G401 (cell line): Measurements from ENCODE around the gene LOC128125822.
"Not testable (repeated sequence)": the region's sequence is repeated elsewhere in the genome, so short reads cannot be mapped to it uniquely, and the experiment has no call there.

Experiments used
- DNase-seq: peaks from one replicate; pipeline ENCODE4 v3.0.0-alpha.2; 2015; ENCODE audit warnings: low spot score
- in situ Hi-C: cut with HindIII; loops from 2 replicates; pipeline ENCODE4 v1.10.0; 2016; ENCODE audit warnings: low sequenced_read_pairs, mixed read lengths

Gene LOC128125822

DNA sequence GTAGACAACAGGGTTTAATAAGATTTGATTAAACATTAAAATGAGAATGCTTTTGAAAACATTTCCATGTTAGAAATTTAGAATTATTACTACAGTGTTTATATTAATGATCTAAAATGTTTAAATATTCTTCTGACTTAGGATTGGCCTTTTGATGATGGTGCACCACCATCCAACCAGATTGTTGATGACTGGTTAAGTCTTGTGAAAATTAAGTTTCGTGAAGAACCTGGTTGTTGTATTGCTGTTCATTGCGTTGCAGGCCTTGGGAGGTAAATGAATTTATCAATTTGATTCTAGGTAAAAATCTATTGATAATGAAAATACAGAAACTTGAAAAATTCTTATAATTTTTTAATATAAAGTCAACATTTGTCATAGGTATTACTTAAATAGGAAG lies 6.5 kb downstream of the LOC128125822 start:
- in situ Hi-C loops, result no loop called here

DNA sequence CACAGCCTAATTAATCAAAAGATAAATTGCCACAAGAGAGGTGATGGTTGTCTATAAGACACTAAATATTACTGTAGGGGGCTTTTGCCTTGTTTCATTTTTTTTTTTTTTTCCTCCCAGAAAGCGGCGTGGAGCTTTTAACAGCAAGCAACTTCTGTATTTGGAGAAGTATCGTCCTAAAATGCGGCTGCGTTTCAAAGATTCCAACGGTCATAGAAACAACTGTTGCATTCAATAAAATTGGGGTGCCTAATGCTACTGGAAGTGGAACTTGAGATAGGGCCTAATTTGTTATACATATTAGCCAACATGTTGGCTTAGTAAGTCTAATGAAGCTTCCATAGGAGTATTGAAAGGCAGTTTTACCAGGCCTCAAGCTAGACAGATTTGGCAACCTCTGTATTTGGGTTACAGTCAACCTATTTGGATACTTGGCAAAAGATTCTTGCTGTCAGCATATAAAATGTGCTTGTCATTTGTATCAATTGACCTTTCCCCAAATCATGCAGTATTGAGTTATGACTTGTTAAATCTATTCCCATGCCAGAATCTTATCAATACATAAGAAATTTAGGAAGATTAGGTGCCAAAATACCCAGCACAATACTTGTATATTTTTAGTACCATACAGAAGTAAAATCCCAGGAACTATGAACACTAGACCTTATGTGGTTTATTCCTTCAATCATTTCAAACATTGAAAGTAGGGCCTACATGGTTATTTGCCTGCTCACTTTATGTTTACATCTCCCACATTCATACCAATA lies 7.8 kb downstream of the LOC128125822 start:
- no peak for DNase-seq
- in situ Hi-C loops, result no loop called here

More for the DNA sequence above, 6.5 kb downstream of the LOC128125822 start:
- DNase-seq, result no peak

- in situ Hi-C loops, result no loop called here
- DNase-seq, result no peak
Measured at GRCh38 chr6:63580704-63580961, 8.4 kb downstream of the LOC128125822 start.

- DNase-seq, result no peak
- in situ Hi-C loops, result no loop called here
Measured at GRCh38 chr6:63581355-63582013, 9.2 kb downstream of the LOC128125822 start.

DNA sequence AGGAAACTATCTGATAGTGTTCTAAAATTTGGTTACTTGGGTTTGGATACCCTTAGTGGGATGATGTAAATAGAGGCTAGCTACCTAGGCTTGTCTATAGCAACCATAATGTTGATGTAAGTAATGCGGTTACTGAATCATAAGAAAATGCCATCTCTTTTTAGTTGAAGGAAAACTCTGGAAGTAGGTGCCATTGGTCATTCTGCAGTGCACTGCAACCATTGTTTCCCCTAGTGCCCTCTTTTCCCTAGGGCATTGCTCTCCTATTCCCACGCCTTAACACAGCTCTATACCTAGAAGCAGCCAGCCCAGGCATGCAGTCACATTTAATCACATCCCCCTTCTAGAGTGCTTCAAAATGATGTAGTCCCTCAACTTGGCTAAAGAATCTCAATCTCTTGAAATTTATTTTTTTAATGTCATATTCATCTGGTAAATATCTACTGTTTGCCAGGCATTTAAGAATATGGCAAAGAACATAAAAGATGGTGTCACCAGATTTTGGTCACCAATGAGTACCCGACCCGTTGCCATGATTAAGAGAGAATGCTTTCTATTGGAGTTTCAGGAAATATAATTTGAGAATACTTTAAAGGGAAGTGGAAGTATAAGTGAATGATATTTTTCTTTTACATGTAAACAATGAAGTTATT lies 10.4 kb downstream of the LOC128125822 start:
- in situ Hi-C loops, result no loop called here
- DNase-seq, result no peak

DNA sequence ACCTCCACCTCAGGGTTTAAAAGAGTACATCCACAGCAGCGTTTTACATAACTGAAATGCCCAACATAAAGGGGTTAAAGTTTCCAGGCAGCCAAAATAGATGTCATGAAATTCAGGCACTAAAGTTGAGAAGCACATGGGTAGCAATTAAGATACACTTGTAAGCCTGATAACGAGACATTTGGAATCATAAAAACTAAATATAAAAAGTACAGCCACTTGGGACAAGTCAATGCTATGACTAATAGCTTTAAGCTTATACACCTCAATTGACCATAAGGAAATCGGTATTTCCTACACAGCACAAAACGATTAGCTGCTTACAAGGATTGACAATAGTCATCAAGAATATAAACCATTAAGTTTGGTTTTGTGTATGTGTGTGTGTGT lies 11.8 kb downstream of the LOC128125822 start:
- DNase-seq, result no peak
- in situ Hi-C loops, result no loop called here

DNA sequence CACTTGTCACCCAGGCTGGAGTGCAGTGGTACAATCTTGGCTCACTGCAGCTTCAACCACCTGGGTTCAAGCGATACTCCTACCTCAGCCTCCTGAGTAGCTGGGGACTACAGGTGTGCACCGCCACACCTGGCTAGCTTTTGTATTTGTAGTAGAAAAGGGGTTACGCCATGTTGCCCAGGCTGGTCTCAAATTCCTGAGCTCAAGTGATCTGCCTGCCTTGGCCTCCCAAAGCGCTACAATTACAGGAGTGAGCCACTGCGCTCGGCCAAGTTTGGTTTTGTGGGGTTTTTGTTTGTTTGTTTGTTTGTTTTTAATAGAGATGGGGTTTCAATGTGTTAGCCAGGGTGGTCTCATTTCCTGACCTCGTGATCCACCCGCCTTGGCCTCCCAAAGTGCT lies 12.3 kb downstream of the LOC128125822 start:
- in situ Hi-C loops, result no loop called here
- DNase-seq, result no peak

DNA sequence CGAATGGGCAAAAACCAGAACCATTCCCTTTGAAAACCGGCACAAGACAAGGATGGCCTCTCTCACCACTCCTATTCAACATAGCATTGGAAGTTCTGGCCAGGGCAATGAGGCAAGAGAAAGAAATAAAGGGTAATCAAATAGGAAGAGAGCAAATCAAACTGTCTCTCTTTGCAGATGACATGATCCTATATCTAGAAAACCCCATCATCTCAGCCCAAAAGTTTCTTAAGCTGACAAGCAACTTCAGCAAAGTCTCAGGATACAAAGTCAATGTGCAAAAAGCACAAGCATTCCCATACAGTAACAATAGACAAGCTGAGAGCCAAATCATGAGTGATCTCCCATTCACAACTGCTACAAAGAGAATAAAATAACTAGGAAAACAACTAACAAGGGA lies 13.4 kb downstream of the LOC128125822 start:
- in situ Hi-C loops, DNase-seq: not testable (repeated sequence)

GRCh38 chr6:63589952-63590411 lies 17.7 kb downstream of the LOC128125822 start:
- DNase-seq, result no peak
- in situ Hi-C loops, result no loop called here

GRCh38 chr6:63592886-63593285 lies 20.6 kb downstream of the LOC128125822 start:
- in situ Hi-C loops, result no loop called here
- DNase-seq, result no peak

GRCh38 chr6:63597141-63598048 lies 25.1 kb downstream of the LOC128125822 start:
- DNase-seq, result no peak
- in situ Hi-C loops, result no loop called here

DNA sequence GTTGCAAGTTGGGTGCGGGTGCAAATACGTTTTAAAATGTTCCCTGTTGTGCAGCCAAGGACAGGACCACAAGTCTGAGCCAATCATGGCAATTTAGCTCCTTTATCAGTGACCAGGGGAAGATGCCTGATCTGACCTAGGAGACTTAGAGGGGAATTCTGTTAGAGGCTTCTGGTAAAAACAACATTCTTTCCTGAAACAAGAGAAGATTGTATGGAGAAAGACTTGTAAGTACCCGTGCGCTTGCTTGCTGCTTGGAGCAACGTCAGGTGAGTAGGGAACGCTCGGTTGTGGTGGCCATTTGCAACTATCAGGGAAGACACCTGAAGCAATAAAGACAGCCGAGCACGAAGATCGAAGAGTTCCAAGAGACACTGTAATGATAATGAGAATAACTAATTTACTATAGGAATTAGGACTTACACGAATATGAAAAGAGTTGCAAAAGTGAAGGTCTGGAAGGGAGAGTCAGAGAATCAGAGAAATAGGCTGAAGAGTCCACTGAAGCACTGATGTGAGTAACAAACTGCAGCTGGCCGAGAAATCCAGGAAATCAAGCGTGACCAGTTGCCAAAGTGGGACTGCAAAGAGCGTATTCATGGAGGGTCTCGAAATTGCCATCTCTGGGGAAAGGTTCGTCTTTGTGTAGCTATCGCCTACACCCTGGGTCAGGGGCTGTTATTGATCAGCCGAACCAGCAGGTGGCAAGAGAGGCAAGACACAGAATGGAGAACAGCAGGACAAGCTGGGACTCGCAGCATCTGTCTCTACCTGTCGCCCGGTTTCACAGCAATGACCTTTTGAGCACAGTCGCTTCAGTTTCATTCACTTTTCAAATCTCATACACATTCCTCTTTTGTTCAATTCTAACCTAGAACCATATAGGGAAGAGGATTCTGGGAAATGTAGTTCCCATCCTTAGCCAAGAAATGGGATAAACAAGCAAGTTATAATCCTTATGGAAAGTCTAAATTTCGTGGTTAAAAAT lies 26.1 kb downstream of the LOC128125822 start:
- DNase-seq, result peak; percentile 84
- in situ Hi-C loops, result no loop called here

DNA sequence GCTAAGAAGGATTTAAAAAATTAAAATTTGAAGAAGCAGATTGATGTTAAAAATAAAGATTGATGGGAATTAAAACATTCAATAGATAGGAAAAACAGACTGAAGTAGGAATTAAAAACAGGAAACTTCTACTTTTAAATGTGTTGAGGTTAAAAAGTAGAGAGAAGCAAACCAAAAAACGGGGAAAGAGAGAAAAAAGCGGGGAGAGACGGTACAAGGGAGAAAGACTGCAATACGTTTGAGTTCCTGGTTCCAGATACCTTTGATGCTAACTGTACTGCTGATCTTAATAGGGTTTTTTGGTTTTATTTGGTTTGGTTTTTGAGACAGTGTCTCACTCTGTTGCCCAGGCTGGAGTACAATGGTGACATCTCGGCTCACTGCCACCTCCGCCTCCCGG lies 27.0 kb downstream of the LOC128125822 start:
- DNase-seq, result no peak
- in situ Hi-C loops, result no loop called here

- in situ Hi-C loops, result no loop called here
- no peak for DNase-seq
Measured at GRCh38 chr6:63600136-63600535, 27.9 kb downstream of the LOC128125822 start.

DNA sequence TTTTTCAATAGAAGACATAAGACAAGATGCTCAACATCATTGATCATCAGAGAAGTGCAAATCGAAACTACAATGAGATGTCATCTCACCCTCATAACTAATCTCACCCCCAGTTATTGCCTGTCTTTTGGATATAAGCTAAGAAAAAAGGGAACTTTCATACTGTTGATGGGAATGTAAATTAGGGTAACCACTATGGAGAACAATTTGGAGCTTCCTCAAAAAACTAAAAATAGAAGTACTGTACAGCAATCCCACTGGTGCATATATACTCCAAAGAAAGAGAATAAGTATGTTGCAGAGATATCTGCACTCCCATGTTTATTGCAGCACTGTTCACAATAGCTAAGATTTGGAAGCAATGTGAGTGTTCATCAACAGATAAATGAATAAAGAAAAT lies 37.0 kb downstream of the LOC128125822 start:
- in situ Hi-C loops, result no loop called here
- no peak for DNase-seq

- DNase-seq, result no peak
- in situ Hi-C loops, result no loop called here
Measured at GRCh38 chr6:63610944-63611343, 38.7 kb downstream of the LOC128125822 start.

DNA sequence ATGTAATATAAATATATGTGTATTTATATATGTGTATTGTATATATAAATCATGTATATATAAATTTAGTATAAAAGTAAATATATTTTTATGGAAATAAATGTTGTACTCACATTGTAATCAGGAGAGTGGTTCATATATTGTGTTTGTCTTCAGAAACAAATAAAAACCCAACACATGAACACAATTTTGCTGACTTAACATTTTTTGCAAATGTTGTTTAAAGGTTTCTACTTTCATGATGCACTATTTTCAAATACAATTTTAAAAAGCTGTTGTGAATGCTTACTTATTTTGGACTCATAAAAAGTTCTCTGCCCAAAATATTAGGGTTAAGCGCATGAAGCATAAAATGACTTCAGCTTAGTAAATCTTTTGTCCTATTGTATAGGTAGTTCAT lies 39.3 kb downstream of the LOC128125822 start:
- in situ Hi-C loops, result no loop called here
- no peak for DNase-seq

- in situ Hi-C loops, result no loop called here
- DNase-seq, result no peak
Measured at GRCh38 chr6:63615590-63615989, 43.3 kb downstream of the LOC128125822 start.
